Measurements from ENCODE around the gene ZNF789. TPM values are rescaled to one million over a fixed set of nuclear protein-coding genes. Genes with fewer than 3 reads are reported as not detected.

ZNF789 gene
- total and polyA plus RNA-seq, 2 of the 13 experiments (the other 11 are each of a cell fraction or from before 2014, with no cell fraction given), result 19.8 to 25.1 TPM

GRCh38 chr7:99505324-99505662 is 32.6 kb downstream of the ZNF789 start (continued):
- TF ChIP-seq NR2F2 (IDR thresholded peaks at IDR 0.05; ENCODE audit: borderline replicate concordance, low read depth) (0 out of 2 replicates have a peak, but pooled peaks have one; percentile 22), ZNF670 (CRISPR knock-in tag; IDR thresholded peaks at IDR 0.05; ENCODE audit: borderline replicate concordance) (peak; percentile 40; the same call in 1 of the 2 replicates), ZNF260 (CRISPR knock-in tag; IDR thresholded peaks at IDR 0.05; ENCODE audit: borderline replicate concordance, low read depth) (no peak), SNAPC4 (CRISPR knock-in tag; IDR thresholded peaks at IDR 0.05) (no peak), NFKB2 (CRISPR knock-in tag; IDR thresholded peaks at IDR 0.05; ENCODE audit: borderline replicate concordance) (0 out of 2 replicates have a peak, but pooled peaks have one; percentile 2), ZNF615 (CRISPR knock-in tag; IDR thresholded peaks at IDR 0.05; ENCODE audit: borderline replicate concordance) (no peak), ZZZ3 (CRISPR knock-in tag; IDR thresholded peaks at IDR 0.05; ENCODE audit: borderline replicate concordance) (peak; percentile 1; the same call in 1 of the 2 replicates), KDM5A (IDR thresholded peaks at IDR 0.05; ENCODE audit: borderline replicate concordance, low read length) (peak; percentile 75), ZSCAN29 (CRISPR knock-in tag; conservative IDR thresholded peaks at IDR 0.05) (0 out of 2 replicates have a peak, but pooled peaks have one; percentile 10), ZNF816 (CRISPR knock-in tag; IDR thresholded peaks at IDR 0.05; ENCODE audit: borderline replicate concordance) (0 out of 2 replicates have a peak, but pooled peaks have one; percentile 87), ZNF441 (CRISPR knock-in tag; IDR thresholded peaks at IDR 0.05; ENCODE audit: borderline replicate concordance) (no peak), SRSF1 (optimal IDR thresholded peaks at IDR 0.05; ENCODE audit: low read depth, low read length) (peak; percentile 4), ZFP41 (CRISPR knock-in tag; IDR thresholded peaks at IDR 0.05; ENCODE audit: borderline replicate concordance) (no peak), ZNF362 (CRISPR knock-in tag; IDR thresholded peaks at IDR 0.05; ENCODE audit: borderline replicate concordance) (no peak), ZNF605 (CRISPR knock-in tag; IDR thresholded peaks at IDR 0.05) (peak; percentile 4; the same call in 1 of the 2 replicates)
- TF ChIP-seq, protein P1, sequence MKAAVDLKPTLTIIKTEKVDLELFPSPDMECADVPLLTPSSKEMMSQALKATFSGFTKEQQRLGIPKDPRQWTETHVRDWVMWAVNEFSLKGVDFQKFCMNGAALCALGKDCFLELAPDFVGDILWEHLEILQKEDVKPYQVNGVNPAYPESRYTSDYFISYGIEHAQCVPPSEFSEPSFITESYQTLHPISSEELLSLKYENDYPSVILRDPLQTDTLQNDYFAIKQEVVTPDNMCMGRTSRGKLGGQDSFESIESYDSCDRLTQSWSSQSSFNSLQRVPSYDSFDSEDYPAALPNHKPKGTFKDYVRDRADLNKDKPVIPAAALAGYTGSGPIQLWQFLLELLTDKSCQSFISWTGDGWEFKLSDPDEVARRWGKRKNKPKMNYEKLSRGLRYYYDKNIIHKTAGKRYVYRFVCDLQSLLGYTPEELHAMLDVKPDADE (CRISPR knock-in tag; IDR thresholded peaks at IDR 0.05), result no peak
- TF ChIP-seq, protein P2, sequence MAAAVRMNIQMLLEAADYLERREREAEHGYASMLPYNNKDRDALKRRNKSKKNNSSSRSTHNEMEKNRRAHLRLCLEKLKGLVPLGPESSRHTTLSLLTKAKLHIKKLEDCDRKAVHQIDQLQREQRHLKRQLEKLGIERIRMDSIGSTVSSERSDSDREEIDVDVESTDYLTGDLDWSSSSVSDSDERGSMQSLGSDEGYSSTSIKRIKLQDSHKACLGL (CRISPR knock-in tag; IDR thresholded peaks at IDR 0.05), result 0 out of 2 replicates have a peak, but pooled peaks have one; percentile 43

Measured in HepG2 (cell line).